Activated T-cell treated with anti-CD3 and anti-CD28 coated beads, Interleukin-2, amount 50 U/mL, for 24 hours (primary cell): ENCODE data around the gene RBM25.
"Not testable (repeated sequence)": the region's sequence is repeated elsewhere in the genome, so short reads cannot be mapped to it uniquely, and the experiment has no call there.

ENCODE experiments used
- DNase-seq: peaks from one replicate; pipeline ENCODE4 v3.0.0-alpha.2; 2020
- H3K27ac Mint-ChIP-seq: 2 replicates; pipeline ENCODE4 v1.8.0; 2020; ENCODE audit warnings: mild to moderate bottlenecking, mixed read lengths
- H3K27me3 Mint-ChIP-seq: 2 replicates; pipeline ENCODE4 v1.8.0; 2020; ENCODE audit warnings: mixed read lengths
- H3K36me3 Mint-ChIP-seq: 2 replicates; pipeline ENCODE4 v1.8.0; 2020; ENCODE audit warnings: low read depth, mixed read lengths
- H3K4me1 Mint-ChIP-seq: 2 replicates; pipeline ENCODE4 v1.8.0; 2020; ENCODE audit warnings: low read depth, mixed read lengths
- H3K4me3 Mint-ChIP-seq: 2 replicates; pipeline ENCODE4 v1.8.0; 2020; ENCODE audit warnings: mild to moderate bottlenecking, moderate library complexity, mixed read lengths
- H3K9me3 Mint-ChIP-seq: 2 replicates; pipeline ENCODE4 v1.8.0; 2020; ENCODE audit warnings: mixed read lengths

RBM25 gene

GRCh38 chr14:73058224-73058921 is at the start of gene RBM25:
Gene RBM25, plus strand, starts transcription at chr14:73058534. Its CDS starts 13,108 bp downstream, at chr14:73071642.
- Mint-ChIP-seq H3K4me1 (peaks cover 39% of the 10 kb centered on the region), H3K4me3 (no peak within 1 kb of the TSS), H3K27ac (no peak within 1 kb of the TSS), H3K36me3 (no peaks in the 10 kb centered on the region), H3K9me3 (no peaks in the 10 kb centered on the region), H3K27me3 (no peaks in the 10 kb centered on the region)
- DNase-seq = peak; percentile 95

GRCh38 chr14:73011189-73011588 is 47.1 kb upstream of the RBM25 start:
- peaks cover 56% of the 10 kb centered on the region for H3K36me3 Mint-ChIP-seq
- not testable (repeated sequence) for H3K4me3 Mint-ChIP-seq, H3K9me3 Mint-ChIP-seq, DNase-seq, H3K27me3 Mint-ChIP-seq, H3K27ac Mint-ChIP-seq
- peaks cover 33% of the 10 kb centered on the region for H3K4me1 Mint-ChIP-seq

- no peak for DNase-seq
- Mint-ChIP-seq H3K27me3 (no peaks in the 10 kb centered on the region), H3K9me3 (no peaks in the 10 kb centered on the region), H3K4me3 (no peak overlapping the region), H3K36me3 (peaks cover 53% of the 10 kb centered on the region), H3K4me1 (peaks cover 39% of the 10 kb centered on the region), H3K27ac (peak overlapping the region; percentile 15)
These were observed 44.2 kb upstream of the RBM25 start for GRCh38 chr14:73014105-73014504.

GRCh38 chr14:73015552-73015951 is 42.8 kb upstream of the RBM25 start:
- not testable (repeated sequence) for H3K4me3 Mint-ChIP-seq
- H3K27ac Mint-ChIP-seq = peak overlapping the region; percentile 69

GRCh38 chr14:73016011-73016410 is 42.3 kb upstream of the RBM25 start:
- H3K27ac Mint-ChIP-seq, H3K27me3 Mint-ChIP-seq, H3K9me3 Mint-ChIP-seq, H3K4me3 Mint-ChIP-seq, DNase-seq: not testable (repeated sequence)
- Mint-ChIP-seq H3K4me1 (peaks cover 39% of the 10 kb centered on the region), H3K36me3 (peaks cover 52% of the 10 kb centered on the region)

More at GRCh38 chr14:73015552-73015951, 42.8 kb upstream of the RBM25 start:
- DNase-seq, H3K27me3 Mint-ChIP-seq, H3K9me3 Mint-ChIP-seq: not testable (repeated sequence)
- H3K36me3 Mint-ChIP-seq = peaks cover 52% of the 10 kb centered on the region
- peaks cover 39% of the 10 kb centered on the region for H3K4me1 Mint-ChIP-seq

- no peaks in the 10 kb centered on the region for H3K9me3 Mint-ChIP-seq
- H3K4me1 Mint-ChIP-seq = peaks cover 50% of the 10 kb centered on the region
- H3K27me3 Mint-ChIP-seq = no peaks in the 10 kb centered on the region
- no peak overlapping the region for H3K4me3 Mint-ChIP-seq
- no peak for DNase-seq
- H3K27ac Mint-ChIP-seq = no peak overlapping the region
- peaks cover 55% of the 10 kb centered on the region for H3K36me3 Mint-ChIP-seq
These were observed 36.3 kb upstream of the RBM25 start for GRCh38 chr14:73022051-73022450.

GRCh38 chr14:73025544-73025943 is 32.8 kb upstream of the RBM25 start:
- peaks cover 36% of the 10 kb centered on the region for H3K36me3 Mint-ChIP-seq
- peaks cover 52% of the 10 kb centered on the region for H3K4me1 Mint-ChIP-seq
- no peaks in the 10 kb centered on the region for H3K27me3 Mint-ChIP-seq
- H3K9me3 Mint-ChIP-seq = no peaks in the 10 kb centered on the region
- peak overlapping the region; percentile 90 for H3K4me3 Mint-ChIP-seq
- no peak for DNase-seq
- no peak overlapping the region for H3K27ac Mint-ChIP-seq

GRCh38 chr14:73026243-73026844 is 32.0 kb upstream of the RBM25 start:
- Mint-ChIP-seq H3K36me3 (peaks cover 35% of the 10 kb centered on the region), H3K4me1 (peaks cover 52% of the 10 kb centered on the region), H3K27me3 (no peaks in the 10 kb centered on the region), H3K9me3 (no peaks in the 10 kb centered on the region), H3K27ac (peak overlapping the region; percentile 77), H3K4me3 (peak overlapping the region; percentile 90)
- no peak for DNase-seq

GRCh38 chr14:73026845-73027542 is 31.3 kb upstream of the RBM25 start, which contains the start of gene ZFYVE1:
Gene ZFYVE1, minus strand, starts transcription at chr14:73027106. Its CDS starts 2,598 bp downstream, at chr14:73024508.
- Mint-ChIP-seq H3K27ac (peak within 1 kb of the TSS; percentile 92), H3K4me3 (peak within 1 kb of the TSS; percentile 93), H3K27me3 (no peaks in the 10 kb centered on the region), H3K4me1 (peaks cover 45% of the 10 kb centered on the region), H3K36me3 (peaks cover 29% of the 10 kb centered on the region), H3K9me3 (no peaks in the 10 kb centered on the region)
- DNase-seq = peak; percentile 92

GRCh38 chr14:73027546-73027945 is 30.8 kb upstream of the RBM25 start:
- DNase-seq = no peak
- Mint-ChIP-seq H3K27me3 (no peaks in the 10 kb centered on the region), H3K27ac (peak overlapping the region; percentile 92), H3K36me3 (peaks cover 23% of the 10 kb centered on the region), H3K9me3 (no peaks in the 10 kb centered on the region), H3K4me3 (peak overlapping the region; percentile 93), H3K4me1 (peaks cover 40% of the 10 kb centered on the region)

- Mint-ChIP-seq H3K4me1 (peaks cover 36% of the 10 kb centered on the region), H3K27ac (no peak overlapping the region), H3K4me3 (peak overlapping the region; percentile 93)
These were observed 30.4 kb upstream of the RBM25 start for GRCh38 chr14:73027984-73028383.

GRCh38 chr14:73036706-73037450 is 21.5 kb upstream of the RBM25 start:
- not testable (repeated sequence) for H3K27me3 Mint-ChIP-seq, H3K36me3 Mint-ChIP-seq, DNase-seq, H3K4me1 Mint-ChIP-seq, H3K9me3 Mint-ChIP-seq, H3K27ac Mint-ChIP-seq, H3K4me3 Mint-ChIP-seq

More at GRCh38 chr14:73027984-73028383, 30.4 kb upstream of the RBM25 start:
- Mint-ChIP-seq H3K9me3 (no peaks in the 10 kb centered on the region), H3K36me3 (peaks cover 20% of the 10 kb centered on the region), H3K27me3 (no peaks in the 10 kb centered on the region)
- DNase-seq = no peak

- Mint-ChIP-seq H3K27ac (no peak overlapping the region), H3K4me1 (no peaks in the 10 kb centered on the region), H3K9me3 (no peaks in the 10 kb centered on the region), H3K36me3 (no peaks in the 10 kb centered on the region), H3K4me3 (no peak overlapping the region), H3K27me3 (no peaks in the 10 kb centered on the region)
- DNase-seq = no peak
These were observed 10.5 kb upstream of the RBM25 start for GRCh38 chr14:73047808-73048207.

GRCh38 chr14:73049428-73049827 is 8.9 kb upstream of the RBM25 start:
- Mint-ChIP-seq H3K4me1 (no peaks in the 10 kb centered on the region), H3K4me3 (no peak overlapping the region), H3K27ac (no peak overlapping the region), H3K27me3 (no peaks in the 10 kb centered on the region), H3K9me3 (no peaks in the 10 kb centered on the region), H3K36me3 (no peaks in the 10 kb centered on the region)
- DNase-seq = no peak
